HEK293T (cell line): ENCODE data around the gene CLK2.
"Not testable (repeated sequence)": the region's sequence is repeated elsewhere in the genome, so short reads cannot be mapped to it uniquely, and the experiment has no call there.

ENCODE experiments used
- CTCF ChIA-PET: fragments of 350-600 bp; formaldehyde crosslinking; extraction: SDS; loops from one replicate; lab custom pipeline; 2021; ENCODE audit warnings: antibody characterized with exemption, inconsistent platforms; lab: Yijun Ruan, JAX
- POLR2A ChIA-PET: fragments of 350-600 bp; formaldehyde crosslinking; extraction: SDS; loops from one replicate; lab custom pipeline; 2020; ENCODE audit warnings: antibody characterized with exemption, inconsistent platforms; lab: Yijun Ruan, JAX
- DNase-seq: peaks from one replicate; pipeline ENCODE4 v3.0.0; 2012; ENCODE audit warnings: mixed read lengths; ENCODE audit errors: extremely low spot score
- ELF4 ChIP-seq: fragments of 450-650 bp; IDR thresholded peaks from 2 replicates; pipeline ENCODE4 v1.6.1; 2017; ENCODE audit warnings: antibody characterized with exemption
- NFRKB ChIP-seq: fragments of 450-650 bp; IDR thresholded peaks from 2 replicates; pipeline ENCODE4 v1.6.1; 2016; ENCODE audit warnings: mild to moderate bottlenecking, moderate library complexity
- SP1 ChIP-seq: fragments of 450-650 bp; IDR thresholded peaks from 2 replicates; pipeline ENCODE4 v1.6.1; 2017

The CLK2 gene

DNA sequence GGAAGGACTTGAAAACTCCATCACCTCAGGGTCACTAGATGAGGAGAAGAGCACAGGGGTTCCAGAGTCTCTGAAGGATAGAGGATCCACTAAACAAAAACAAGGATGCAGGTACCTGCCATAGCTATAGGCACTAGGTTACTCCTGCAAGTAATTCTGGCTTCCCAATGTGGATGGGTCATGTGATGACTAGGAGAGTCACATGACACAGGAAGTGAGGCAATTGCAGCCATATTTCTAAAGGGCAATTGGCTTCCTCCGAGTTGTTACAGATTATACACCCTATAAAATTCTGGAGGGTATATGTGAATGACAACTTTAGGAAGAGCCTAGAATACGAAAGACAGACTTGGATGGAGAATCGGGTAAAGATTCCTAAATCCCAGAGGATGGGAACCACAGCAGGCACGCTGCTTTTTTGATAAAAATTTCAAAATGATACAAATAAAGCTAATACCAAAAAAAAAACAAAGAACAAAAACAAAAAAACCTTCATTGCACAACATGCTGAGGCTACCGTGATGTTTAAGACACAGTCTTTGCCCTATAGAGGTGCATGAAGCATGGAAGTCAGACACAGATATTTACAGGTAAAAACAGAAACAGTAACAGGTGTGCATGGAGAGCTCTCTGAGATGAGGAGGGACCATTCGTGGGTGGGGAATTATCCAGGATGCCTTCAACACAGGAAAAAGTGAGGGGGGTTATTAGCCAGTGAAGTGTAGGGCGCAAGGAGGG lies 54.3 kb downstream of the CLK2 start:
- POLR2A ChIA-PET: interaction anchor here (0.6 to 2.0 kb wide), 10 partner anchors 8 to 109 kb away, joined by 3 to 14 read pairs (median 5); partner anchors contain the start of genes CLK2, KRTCAP2, MTX1 and THBS3
- CTCF ChIA-PET: interaction anchor here (0.8 to 1.6 kb wide), 2 partner anchors 12 to 25 kb away, joined by 3 to 10 read pairs; partner anchors contain the start of gene THBS3
- 0 out of 2 replicates have a peak, but pooled peaks have one; percentile 38 for TF ChIP-seq NFRKB
- peak; percentile 47; the same call in 1 of the 2 replicates for TF ChIP-seq ELF4
- no peak for TF ChIP-seq SP1
- peak; percentile 74 for DNase-seq

- POLR2A ChIA-PET, CTCF ChIA-PET, DNase-seq: not testable (repeated sequence)
Measured at GRCh38 chr1:155214702-155215101, 58.6 kb downstream of the CLK2 start.
